Glutamatergic neuron (in vitro differentiated cells): ENCODE measurements around the gene MACROD2. TPM values are rescaled to one million over a fixed set of nuclear protein-coding genes. Genes with fewer than 3 reads are reported as not detected.

Experiments
- DNase-seq: peaks from one replicate; pipeline ENCODE4 v3.0.0; 2022
- H3K27ac Mint-ChIP-seq: one replicate; pipeline ENCODE4 v1.8.0; 2020; ENCODE audit warnings: mild to moderate bottlenecking, mixed read lengths, inconsistent platforms; ENCODE audit not compliant: unreplicated experiment
- H3K27me3 Mint-ChIP-seq: one replicate; pipeline ENCODE4 v1.8.0; 2020; ENCODE audit warnings: mild to moderate bottlenecking, moderate library complexity, mixed read lengths, inconsistent platforms; ENCODE audit not compliant: unreplicated experiment
- H3K36me3 Mint-ChIP-seq: one replicate; pipeline ENCODE4 v1.8.0; 2020; ENCODE audit warnings: mild to moderate bottlenecking, mixed read lengths, inconsistent platforms; ENCODE audit not compliant: unreplicated experiment
- H3K4me1 Mint-ChIP-seq: one replicate; pipeline ENCODE4 v1.8.0; 2020; ENCODE audit warnings: mild to moderate bottlenecking, low read depth, mixed read lengths, inconsistent platforms; ENCODE audit not compliant: unreplicated experiment
- H3K4me3 Mint-ChIP-seq: one replicate; pipeline ENCODE4 v1.8.0; 2020; ENCODE audit warnings: mild to moderate bottlenecking, mixed read lengths, inconsistent platforms; ENCODE audit not compliant: unreplicated experiment
- H3K9me3 Mint-ChIP-seq: one replicate; pipeline ENCODE4 v1.8.0; 2020; ENCODE audit warnings: mild to moderate bottlenecking, moderate library complexity, mixed read lengths, inconsistent platforms; ENCODE audit not compliant: unreplicated experiment
- CTCF ChIP-seq: fragments of 200-600 bp; sonication (generic); IDR thresholded peaks from one replicate; pipeline ENCODE4 v1.5.0; 2021; ENCODE audit not compliant: partially characterized antibody, unreplicated experiment
- total RNA-seq: library from RNA; stranded (reverse); fragmentation: NEBNext Ultra II Directional; extraction: Animal tissue kit (Norgen Biotek cat#: 25700); gene quantifications from one replicate; pipeline ENCODE4 v1.2.1, GENCODE V29; 2021; ENCODE audit not compliant: unreplicated experiment

Gene MACROD2
- total RNA-seq, 1 donor from 2014 or later = 8.7 TPM

DNA sequence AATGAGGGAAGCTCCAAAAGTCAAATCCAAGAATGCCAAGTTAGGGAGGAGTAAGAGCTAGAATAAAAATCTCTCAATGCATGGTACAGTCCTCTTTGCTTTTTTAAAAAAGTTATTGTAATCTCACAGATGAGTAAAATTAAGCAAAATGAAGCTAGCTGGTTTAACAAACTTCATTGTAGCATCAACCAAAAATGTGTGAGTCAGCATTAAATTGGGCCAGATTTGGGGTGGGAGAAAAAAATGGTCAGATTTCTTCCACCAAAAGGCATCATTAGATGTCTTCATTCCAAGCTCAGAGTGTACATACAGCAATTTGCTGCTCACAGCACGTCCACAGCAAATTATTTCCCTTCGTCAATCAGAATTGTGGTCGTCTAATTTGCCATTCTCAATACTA lies 783.6 kb downstream of the MACROD2 start:
- H3K4me1 Mint-ChIP-seq = peaks cover 11% of the 10 kb centered on the region
- no peaks in the 10 kb centered on the region for H3K36me3 Mint-ChIP-seq
- no peak overlapping the region for H3K27ac Mint-ChIP-seq
- no peak for TF ChIP-seq CTCF
- no peak overlapping the region for H3K4me3 Mint-ChIP-seq
- H3K27me3 Mint-ChIP-seq = peaks cover 3% of the 10 kb centered on the region
- no peak for DNase-seq
- H3K9me3 Mint-ChIP-seq = peaks cover 2% of the 10 kb centered on the region

- no peaks in the 10 kb centered on the region for H3K36me3 Mint-ChIP-seq
- no peak for DNase-seq
- H3K27me3 Mint-ChIP-seq = no peaks in the 10 kb centered on the region
- no peaks in the 10 kb centered on the region for H3K9me3 Mint-ChIP-seq
- TF ChIP-seq CTCF = no peak
- no peak overlapping the region for H3K4me3 Mint-ChIP-seq
- peaks cover 5% of the 10 kb centered on the region for H3K4me1 Mint-ChIP-seq
- H3K27ac Mint-ChIP-seq = no peak overlapping the region
Observed at GRCh38 chr20:14780508-14780907, 785.2 kb downstream of the MACROD2 start.

- Mint-ChIP-seq H3K27me3 (no peaks in the 10 kb centered on the region), H3K4me1 (no peaks in the 10 kb centered on the region), H3K4me3 (no peak overlapping the region), H3K27ac (no peak overlapping the region), H3K36me3 (no peaks in the 10 kb centered on the region), H3K9me3 (no peaks in the 10 kb centered on the region)
- TF ChIP-seq CTCF = no peak
- no peak for DNase-seq
Observed at GRCh38 chr20:14782731-14783130, 787.4 kb downstream of the MACROD2 start.

DNA sequence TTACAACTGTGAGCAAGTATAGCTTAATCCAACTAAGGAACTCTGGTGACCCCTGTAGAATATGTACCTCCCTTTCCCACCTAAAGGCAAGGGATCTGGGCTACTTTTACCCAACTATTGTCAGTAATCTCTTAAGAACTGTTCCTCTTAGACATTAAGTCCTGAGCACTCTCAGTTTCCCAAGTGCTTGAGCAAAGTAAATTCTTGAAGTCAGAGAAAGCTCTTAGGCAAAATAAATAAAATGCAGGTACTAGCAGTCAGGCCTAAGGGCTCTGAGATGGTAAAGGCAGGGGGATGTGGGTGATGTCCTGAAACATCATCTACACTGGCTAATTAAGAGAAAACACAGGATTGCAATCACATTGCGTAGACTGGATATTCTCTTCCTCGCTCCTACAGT lies 788.5 kb downstream of the MACROD2 start:
- Mint-ChIP-seq H3K9me3 (no peaks in the 10 kb centered on the region), H3K36me3 (no peaks in the 10 kb centered on the region), H3K27me3 (no peaks in the 10 kb centered on the region), H3K4me3 (no peak overlapping the region), H3K27ac (no peak overlapping the region), H3K4me1 (no peaks in the 10 kb centered on the region)
- DNase-seq = no peak
- TF ChIP-seq CTCF = no peak

GRCh38 chr20:14785065-14785743 lies 789.9 kb downstream of the MACROD2 start:
- H3K4me1 Mint-ChIP-seq = no peaks in the 10 kb centered on the region
- H3K27me3 Mint-ChIP-seq = no peaks in the 10 kb centered on the region
- no peaks in the 10 kb centered on the region for H3K36me3 Mint-ChIP-seq
- DNase-seq = no peak
- no peak overlapping the region for H3K4me3 Mint-ChIP-seq
- no peaks in the 10 kb centered on the region for H3K9me3 Mint-ChIP-seq
- H3K27ac Mint-ChIP-seq = no peak overlapping the region
- TF ChIP-seq CTCF = no peak
